ENCODE data around the gene TBC1D19.

Gene TBC1D19

GRCh38 chr4:26763063-26763462, 179.2 kb downstream of the TBC1D19 start:
- DNase-seq (ENCODE audit: extremely low read depth, low read depth), result no peak

GRCh38 chr4:26763648-26764047, 179.8 kb downstream of the TBC1D19 start:
- no peak for TF ChIP-seq CTCF (IDR thresholded peaks at IDR 0.05; ENCODE audit: low read depth, low read length)
- DNase-seq (ENCODE audit: extremely low read depth, low read depth), result no peak

More at GRCh38 chr4:26763063-26763462, 179.2 kb downstream of the TBC1D19 start:
- no peak for TF ChIP-seq CTCF (IDR thresholded peaks at IDR 0.05; ENCODE audit: low read depth, low read length)

GRCh38 chr4:26764231-26764630, 180.3 kb downstream of the TBC1D19 start:
- no peak for DNase-seq (ENCODE audit: extremely low read depth, low read depth)
- TF ChIP-seq CTCF (IDR thresholded peaks at IDR 0.05; ENCODE audit: low read depth, low read length), result no peak

GRCh38 chr4:26765515-26765914, 181.6 kb downstream of the TBC1D19 start:
- TF ChIP-seq CTCF (IDR thresholded peaks at IDR 0.05; ENCODE audit: low read depth, low read length), result no peak
- no peak for DNase-seq (ENCODE audit: extremely low read depth, low read depth)

- TF ChIP-seq CTCF (IDR thresholded peaks at IDR 0.05; ENCODE audit: low read depth, low read length), result no peak
- DNase-seq (ENCODE audit: extremely low read depth, low read depth), result no peak
Measured at GRCh38 chr4:26766141-26766540, 182.3 kb downstream of the TBC1D19 start.

GRCh38 chr4:26772096-26772873, 188.4 kb downstream of the TBC1D19 start:
- TF ChIP-seq CTCF (IDR thresholded peaks at IDR 0.05; ENCODE audit: low read depth, low read length), result no peak
- DNase-seq (ENCODE audit: extremely low read depth, low read depth), result no peak

GRCh38 chr4:26779224-26779623, 195.3 kb downstream of the TBC1D19 start:
- no peak for TF ChIP-seq CTCF (IDR thresholded peaks at IDR 0.05; ENCODE audit: low read depth, low read length)
- no peak for DNase-seq (ENCODE audit: extremely low read depth, low read depth)
